ENCODE results near the gene SPINK14. TPM values are rescaled to one million over a fixed set of nuclear protein-coding genes. Genes with fewer than 3 reads are reported as not detected.
A peak's percentile ranks its signal among the peaks of the same experiment; 100 is the strongest.

The SPINK14 gene
- total RNA-seq, 1 donor from 2014 or later, result not detected

- DNase-seq (ENCODE audit: low spot score, unreplicated experiment), result no peak
- H3K4me1 Mint-ChIP-seq (ENCODE audit: low read depth), result peaks cover 24% of the 10 kb centered on the region
- H3K27ac Mint-ChIP-seq, result no peak overlapping the region
- no peaks in the 10 kb centered on the region for H3K27me3 Mint-ChIP-seq
- TF ChIP-seq, protein P1, sequence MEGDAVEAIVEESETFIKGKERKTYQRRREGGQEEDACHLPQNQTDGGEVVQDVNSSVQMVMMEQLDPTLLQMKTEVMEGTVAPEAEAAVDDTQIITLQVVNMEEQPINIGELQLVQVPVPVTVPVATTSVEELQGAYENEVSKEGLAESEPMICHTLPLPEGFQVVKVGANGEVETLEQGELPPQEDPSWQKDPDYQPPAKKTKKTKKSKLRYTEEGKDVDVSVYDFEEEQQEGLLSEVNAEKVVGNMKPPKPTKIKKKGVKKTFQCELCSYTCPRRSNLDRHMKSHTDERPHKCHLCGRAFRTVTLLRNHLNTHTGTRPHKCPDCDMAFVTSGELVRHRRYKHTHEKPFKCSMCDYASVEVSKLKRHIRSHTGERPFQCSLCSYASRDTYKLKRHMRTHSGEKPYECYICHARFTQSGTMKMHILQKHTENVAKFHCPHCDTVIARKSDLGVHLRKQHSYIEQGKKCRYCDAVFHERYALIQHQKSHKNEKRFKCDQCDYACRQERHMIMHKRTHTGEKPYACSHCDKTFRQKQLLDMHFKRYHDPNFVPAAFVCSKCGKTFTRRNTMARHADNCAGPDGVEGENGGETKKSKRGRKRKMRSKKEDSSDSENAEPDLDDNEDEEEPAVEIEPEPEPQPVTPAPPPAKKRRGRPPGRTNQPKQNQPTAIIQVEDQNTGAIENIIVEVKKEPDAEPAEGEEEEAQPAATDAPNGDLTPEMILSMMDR (IDR thresholded peaks at IDR 0.05; ENCODE audit: unreplicated experiment), result no peak
- H3K9me3 Mint-ChIP-seq (ENCODE audit: low read depth), result peaks cover 8% of the 10 kb centered on the region
- H3K4me3 Mint-ChIP-seq (ENCODE audit: low read depth), result no peak overlapping the region
- peaks cover 7% of the 10 kb centered on the region for H3K36me3 Mint-ChIP-seq (ENCODE audit: insufficient read depth)
Measured at GRCh38 chr5:148141645-148142044, 26.7 kb upstream of the SPINK14 start.

- Mint-ChIP-seq H3K4me1 (ENCODE audit: low read depth) (peaks cover 45% of the 10 kb centered on the region), H3K36me3 (ENCODE audit: insufficient read depth) (peaks cover 5% of the 10 kb centered on the region), H3K27ac (peak overlapping the region; percentile 94), H3K9me3 (ENCODE audit: low read depth) (peaks cover 8% of the 10 kb centered on the region), H3K4me3 (ENCODE audit: low read depth) (peak overlapping the region; percentile 43), H3K27me3 (no peaks in the 10 kb centered on the region)
- TF ChIP-seq, protein P1 (IDR thresholded peaks at IDR 0.05; ENCODE audit: unreplicated experiment), result no peak
- no peak for DNase-seq (ENCODE audit: low spot score, unreplicated experiment)
Measured at GRCh38 chr5:148145916-148146315, 22.4 kb upstream of the SPINK14 start.

DNA sequence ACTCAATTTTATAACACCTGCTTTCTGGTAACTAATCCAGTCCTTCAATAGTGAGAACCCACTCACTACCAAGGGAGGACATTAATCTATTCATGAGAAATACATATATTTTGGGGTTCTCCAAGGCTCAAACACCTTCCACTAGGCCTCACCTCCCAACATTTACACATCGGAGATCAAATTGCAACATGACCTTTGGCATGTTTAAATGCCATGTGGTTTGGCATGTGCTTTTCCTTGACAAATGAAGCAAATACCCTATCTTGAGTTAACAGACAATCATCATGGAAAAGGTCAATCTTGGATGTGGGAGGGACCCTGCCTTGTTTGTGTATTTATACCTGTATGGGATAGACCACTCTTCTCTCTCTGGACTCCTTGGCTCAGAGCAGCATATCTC is 21.9 kb upstream of the SPINK14 start:
- TF ChIP-seq, protein P1 (IDR thresholded peaks at IDR 0.05; ENCODE audit: unreplicated experiment), result no peak
- Mint-ChIP-seq H3K4me3 (ENCODE audit: low read depth) (no peak overlapping the region), H3K27me3 (no peaks in the 10 kb centered on the region), H3K4me1 (ENCODE audit: low read depth) (peaks cover 45% of the 10 kb centered on the region), H3K27ac (peak overlapping the region; percentile 94), H3K36me3 (ENCODE audit: insufficient read depth) (peaks cover 5% of the 10 kb centered on the region), H3K9me3 (ENCODE audit: low read depth) (peaks cover 8% of the 10 kb centered on the region)
- DNase-seq (ENCODE audit: low spot score, unreplicated experiment), result no peak

DNA sequence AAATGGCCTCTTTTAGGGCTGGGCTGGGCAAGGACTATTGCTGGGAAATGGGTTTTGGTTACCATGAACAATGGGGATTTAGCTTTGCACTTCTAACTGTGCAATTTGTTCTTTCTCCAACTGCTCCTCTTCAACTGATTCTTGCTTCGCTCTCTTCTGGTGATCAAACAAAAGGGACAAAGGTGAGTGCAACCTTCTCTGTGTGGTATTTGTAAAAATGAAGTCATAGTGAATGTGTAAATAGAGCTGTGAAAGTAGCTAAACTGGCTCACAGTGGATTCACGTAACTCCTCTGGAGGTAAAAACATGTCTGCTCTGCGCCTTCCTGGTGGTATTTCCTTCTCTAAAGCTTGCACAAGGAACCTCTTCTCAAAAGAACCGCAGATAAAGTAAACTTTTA is 20.9 kb upstream of the SPINK14 start:
- Mint-ChIP-seq H3K27me3 (no peaks in the 10 kb centered on the region), H3K27ac (peak overlapping the region; percentile 94), H3K4me1 (ENCODE audit: low read depth) (peaks cover 46% of the 10 kb centered on the region), H3K4me3 (ENCODE audit: low read depth) (no peak overlapping the region), H3K9me3 (ENCODE audit: low read depth) (peaks cover 7% of the 10 kb centered on the region), H3K36me3 (ENCODE audit: insufficient read depth) (peaks cover 4% of the 10 kb centered on the region)
- no peak for DNase-seq (ENCODE audit: low spot score, unreplicated experiment)
- TF ChIP-seq, protein P1 (IDR thresholded peaks at IDR 0.05; ENCODE audit: unreplicated experiment), result no peak

GRCh38 chr5:148151872-148152271 is 16.5 kb upstream of the SPINK14 start:
- Mint-ChIP-seq H3K4me3 (ENCODE audit: low read depth) (no peak overlapping the region), H3K9me3 (ENCODE audit: low read depth) (peaks cover 13% of the 10 kb centered on the region)

More at GRCh38 chr5:148151872-148152271, 16.5 kb upstream of the SPINK14 start:
- Mint-ChIP-seq H3K36me3 (ENCODE audit: insufficient read depth) (peaks cover under 1% of the 10 kb centered on the region), H3K27ac (no peak overlapping the region), H3K27me3 (no peaks in the 10 kb centered on the region), H3K4me1 (ENCODE audit: low read depth) (peaks cover 22% of the 10 kb centered on the region)
- TF ChIP-seq, protein P1 (IDR thresholded peaks at IDR 0.05; ENCODE audit: unreplicated experiment), result no peak
- DNase-seq (ENCODE audit: low spot score, unreplicated experiment), result no peak

Data from progenitor cell of endocrine pancreas (in vitro differentiated cells).